Skeletal muscle tissue (tissue), 5 donors: ENCODE measurements around the gene FNTB. TPM values are rescaled to one million over a fixed set of nuclear protein-coding genes. Genes with fewer than 3 reads are reported as not detected.

Experiments used
- H3K27ac ChIP-seq: one replicate; pipeline ENCODE4 v1.7.0; 2013; ENCODE audit warnings: mild to moderate bottlenecking, low read depth, low read length, inconsistent platforms
- H3K27me3 ChIP-seq, 3 donors: one replicate each; pipeline ENCODE4 v1.7.0; 2013; ENCODE audit warnings: low read length in 3 of 3; ENCODE audit not compliant: control insufficient read depth in 3 of 3, insufficient read depth in 3 of 3
- H3K36me3 ChIP-seq, 3 donors: one replicate each; pipeline ENCODE4 v1.7.0; 2013; ENCODE audit warnings: low read length in 3 of 3; ENCODE audit not compliant: control insufficient read depth in 3 of 3, insufficient read depth in 3 of 3
- H3K4me1 ChIP-seq, 3 donors: one replicate each; pipeline ENCODE4 v1.7.0; 2013; ENCODE audit warnings: low read length in 3 of 3, mild to moderate bottlenecking in 3 of 3; ENCODE audit not compliant: control insufficient read depth in 3 of 3, insufficient read depth in 3 of 3
- H3K4me3 ChIP-seq, 3 donors: one replicate each; pipeline ENCODE4 v1.7.0; 2013; ENCODE audit warnings: low read length in 3 of 3
- H3K9ac ChIP-seq, 3 donors: one replicate each; pipeline ENCODE4 v1.7.0; 2013; ENCODE audit warnings: low read length in 3 of 3, mild to moderate bottlenecking in 3 of 3, moderate library complexity in 2 of 3, low read depth in 1 of 3
- H3K9me3 ChIP-seq, 3 donors: one replicate each; pipeline ENCODE4 v1.7.0; 2013; ENCODE audit warnings: low read length in 3 of 3; ENCODE audit not compliant: control insufficient read depth in 3 of 3
- small RNA-seq: library from RNA; depleted of rRNA; stranded (forward); fragments of <200 nt; gene quantifications from one replicate; pipeline ENCODE3, GENCODE V24; 2014
- total RNA-seq: library from RNA; depleted of rRNA; stranded (reverse); fragments of >200 nt; gene quantifications from one replicate; pipeline ENCODE4 v1.2.3, GENCODE V29; 2014
- donor health status: Osteomylitis.

FNTB gene
- total RNA-seq, 1 donor from 2014 or later = 5.7 TPM

DNA sequence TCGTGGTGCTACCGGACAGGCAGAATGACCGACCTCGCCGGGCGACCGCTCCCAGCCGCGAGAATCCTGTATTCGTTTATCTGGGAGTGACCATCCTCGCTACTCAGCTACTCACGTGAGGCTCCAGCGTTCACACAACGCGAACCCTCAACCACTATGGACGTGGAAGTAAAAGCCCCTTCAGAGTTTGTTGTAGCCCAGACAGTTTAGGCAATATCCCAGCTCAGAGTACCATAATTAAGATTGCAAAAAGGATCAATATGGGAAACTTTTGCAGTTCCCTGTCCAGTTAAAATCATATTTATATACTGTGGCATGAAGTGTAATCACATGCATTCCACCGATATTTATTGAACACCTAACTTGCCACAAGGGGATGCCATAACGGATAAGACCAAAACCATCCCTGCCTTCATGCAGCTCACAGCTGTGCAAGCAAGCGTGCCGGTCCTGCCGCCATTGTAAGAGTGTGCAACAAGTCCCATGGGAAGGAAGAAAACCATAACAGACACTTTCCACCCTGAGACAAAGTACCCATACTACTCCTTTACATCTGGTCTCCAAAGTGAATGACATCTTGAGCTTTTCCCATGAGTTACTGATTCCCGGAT is 116.6 kb downstream of the FNTB start:
- H3K4me3 ChIP-seq = peak overlapping the region; percentile 79 to 87 (median 81)
- H3K9ac ChIP-seq = peak overlapping the region; percentile 76 to 83 (median 81)
- H3K27me3 ChIP-seq = no peaks in the 10 kb centered on the region
- H3K4me1 ChIP-seq = peaks cover 7 to 28% (median 16%) of the 10 kb centered on the region in 3 donors
- H3K9me3 ChIP-seq = no peaks in the 10 kb centered on the region
- H3K36me3 ChIP-seq = no peaks in the 10 kb centered on the region
- peak overlapping the region; percentile 69 for H3K27ac ChIP-seq

DNA sequence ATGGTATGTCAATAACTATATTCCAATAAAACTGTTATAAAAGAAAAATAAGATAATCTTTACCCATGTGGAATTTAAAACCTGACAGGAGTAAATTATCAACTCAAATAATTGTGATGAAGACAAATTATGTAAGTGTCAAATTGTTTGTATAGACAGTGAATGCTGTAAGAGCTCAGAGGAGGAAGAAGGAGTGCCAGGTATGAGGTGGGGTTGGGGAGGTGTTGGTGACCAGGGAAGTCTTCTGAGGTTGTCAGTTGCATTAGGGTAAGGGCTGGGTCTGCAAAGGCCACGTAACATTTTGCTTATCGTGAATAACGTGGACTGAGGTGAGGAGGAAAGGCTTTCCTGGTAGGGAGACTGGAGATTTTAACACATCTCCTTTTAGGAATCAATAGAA is 118.1 kb downstream of the FNTB start:
- H3K36me3 ChIP-seq = no peaks in the 10 kb centered on the region
- peaks cover 6 to 14% (median 14%) of the 10 kb centered on the region in 3 donors for H3K4me1 ChIP-seq
- H3K9ac ChIP-seq = no peak overlapping the region
- no peaks in the 10 kb centered on the region for H3K27me3 ChIP-seq
- H3K27ac ChIP-seq = no peak overlapping the region
- no peak overlapping the region for H3K4me3 ChIP-seq
- no peaks in the 10 kb centered on the region for H3K9me3 ChIP-seq

DNA sequence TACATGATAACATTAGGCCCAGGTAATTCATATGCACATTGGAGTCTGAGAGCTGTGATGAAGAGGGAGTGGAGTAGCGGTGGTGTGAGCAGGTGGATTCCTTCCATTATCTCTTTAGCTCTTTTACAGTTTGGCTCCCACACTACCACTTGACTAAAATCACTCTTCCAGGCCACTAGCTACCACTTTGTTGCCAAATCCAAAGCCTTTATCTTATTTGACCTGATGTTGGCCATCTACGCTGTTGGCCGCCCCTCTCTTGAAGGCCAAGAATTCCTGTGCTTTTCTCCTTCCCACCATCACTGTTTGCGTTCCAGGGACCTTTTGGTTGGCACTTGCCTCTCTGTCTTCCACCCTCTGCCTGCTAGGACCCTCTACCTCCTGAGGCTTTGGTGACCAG is 119.6 kb downstream of the FNTB start:
- H3K27ac ChIP-seq = no peak overlapping the region
- H3K9ac ChIP-seq = no peak overlapping the region
- peaks cover under 1 to 7% (median 5%) of the 10 kb centered on the region in 3 donors for H3K4me1 ChIP-seq
- H3K27me3 ChIP-seq = no peaks in the 10 kb centered on the region
- no peaks in the 10 kb centered on the region for H3K36me3 ChIP-seq
- no peaks in the 10 kb centered on the region for H3K9me3 ChIP-seq
- H3K4me3 ChIP-seq = no peak overlapping the region

DNA sequence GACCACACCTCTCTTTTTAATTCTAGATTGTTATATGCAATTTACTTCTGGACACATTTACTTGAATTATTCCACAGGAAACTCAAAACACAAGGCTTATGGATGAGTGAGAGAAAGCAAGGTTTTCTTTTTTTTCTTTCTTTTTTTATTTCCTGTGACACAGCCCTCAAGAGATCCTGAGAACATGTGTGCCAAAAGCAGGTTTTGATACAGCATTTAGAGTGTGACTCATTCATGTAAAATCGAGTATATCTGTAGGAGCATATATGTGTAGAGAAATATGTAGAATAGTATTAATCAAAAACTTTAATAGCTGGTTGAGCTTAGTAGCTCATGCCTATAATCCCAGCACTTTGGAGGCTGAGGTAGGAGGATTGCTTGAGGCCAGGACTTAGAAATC is 120.0 kb downstream of the FNTB start:
- H3K4me3 ChIP-seq = no peak overlapping the region
- H3K27me3 ChIP-seq = no peaks in the 10 kb centered on the region
- H3K9me3 ChIP-seq = no peaks in the 10 kb centered on the region
- no peaks in the 10 kb centered on the region for H3K36me3 ChIP-seq
- no peak overlapping the region for H3K9ac ChIP-seq
- H3K4me1 ChIP-seq = peaks cover 0 to 7% (median 5%) of the 10 kb centered on the region in 3 donors
- H3K27ac ChIP-seq = no peak overlapping the region

DNA sequence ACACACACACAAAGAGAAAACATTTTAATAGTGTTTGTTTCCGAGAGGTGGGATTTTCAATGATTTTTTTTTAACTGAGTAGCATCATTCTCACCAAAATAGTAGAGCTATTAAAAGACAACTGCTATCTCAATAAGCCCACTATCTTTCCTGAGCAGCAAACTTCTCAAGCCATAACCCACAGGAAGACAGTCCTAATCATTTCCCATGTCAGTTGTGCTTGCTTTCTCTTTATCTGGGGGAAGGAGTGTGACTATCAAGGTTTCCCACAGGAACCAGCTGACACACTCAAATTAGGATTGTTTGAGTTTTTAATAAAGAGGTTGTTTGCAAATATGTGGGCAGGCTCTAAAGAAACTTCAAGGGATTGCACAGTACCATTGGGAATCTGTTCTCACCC is 120.5 kb downstream of the FNTB start:
- Histone ChIP-seq H3K4me1 (peaks cover 0 to 7% (median 5%) of the 10 kb centered on the region in 3 donors), H3K9ac (no peak overlapping the region), H3K36me3 (no peaks in the 10 kb centered on the region), H3K9me3 (no peaks in the 10 kb centered on the region), H3K4me3 (no peak overlapping the region), H3K27ac (no peak overlapping the region), H3K27me3 (no peaks in the 10 kb centered on the region)

DNA sequence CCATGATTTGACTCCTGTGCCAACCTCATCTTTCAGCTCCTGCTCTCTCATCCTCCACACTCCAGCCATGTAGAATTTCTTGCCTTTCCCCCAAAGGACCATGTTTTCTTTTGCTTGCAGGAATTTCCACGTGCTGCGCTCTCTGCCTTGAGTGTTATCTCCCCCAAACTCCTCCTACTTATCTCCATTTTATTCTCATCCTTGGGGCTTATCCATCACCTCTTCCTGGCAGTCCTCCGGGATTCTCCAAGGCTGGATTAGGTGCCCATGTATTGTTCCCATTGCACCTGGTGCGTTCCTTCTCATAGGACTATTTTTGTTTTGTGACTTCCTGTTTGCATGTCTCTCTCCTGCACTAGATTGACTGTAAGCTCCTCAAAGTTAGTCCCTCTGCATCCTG is 122.7 kb downstream of the FNTB start:
- no peak overlapping the region for H3K4me3 ChIP-seq
- H3K27ac ChIP-seq = no peak overlapping the region
- no peaks in the 10 kb centered on the region for H3K9me3 ChIP-seq
- no peaks in the 10 kb centered on the region for H3K27me3 ChIP-seq
- no peaks in the 10 kb centered on the region for H3K4me1 ChIP-seq
- H3K36me3 ChIP-seq = no peaks in the 10 kb centered on the region
- no peak overlapping the region for H3K9ac ChIP-seq

DNA sequence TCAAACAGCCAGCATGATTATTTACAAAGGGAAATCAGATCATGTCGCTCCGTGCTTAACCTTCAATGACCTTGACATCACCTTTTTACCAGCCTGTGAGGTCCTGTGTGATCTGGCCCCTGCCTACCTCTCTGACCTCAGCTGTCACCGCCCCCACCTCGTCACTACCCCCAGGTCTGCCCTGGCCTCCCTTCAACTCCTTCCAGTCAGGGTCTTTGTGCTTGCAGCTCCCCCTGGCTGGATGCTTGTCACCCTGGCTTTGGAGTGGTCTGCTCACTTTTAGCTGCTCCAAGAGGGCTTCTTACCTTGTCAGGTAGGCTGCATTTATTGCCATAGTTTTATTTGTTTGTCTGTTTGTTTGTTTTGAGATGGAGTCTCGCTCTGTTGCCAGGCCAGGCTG is 123.8 kb downstream of the FNTB start:
- no peaks in the 10 kb centered on the region for H3K36me3 ChIP-seq
- H3K4me3 ChIP-seq = no peak overlapping the region
- no peaks in the 10 kb centered on the region for H3K9me3 ChIP-seq
- no peak overlapping the region for H3K9ac ChIP-seq
- H3K27ac ChIP-seq = no peak overlapping the region
- H3K27me3 ChIP-seq = no peaks in the 10 kb centered on the region
- H3K4me1 ChIP-seq = no peaks in the 10 kb centered on the region

Small RNA genes within 50 kb of the gene (small RNA-seq; reads per million reads assigned to genes)
- gene MIR4706 = 0.07 reads per million

Other genes starting within 250 kb of the FNTB start
- 312 TPM for gene SPTB, start 107.0 kb upstream of the FNTB start, total RNA-seq
- 33.4 TPM for gene CHURC1, start 72.4 kb upstream of the FNTB start, total RNA-seq
- gene GPX2, start 44.1 kb upstream of the FNTB start, total RNA-seq = not detected
- gene RAB15, start 14.6 kb upstream of the FNTB start, total RNA-seq = 8.4 TPM
- gene MAX, start 115.6 kb downstream of the FNTB start, total RNA-seq = 30.8 TPM